Testis (tissue), 3 donors: ENCODE data around the gene MYO18B. TPM values are rescaled to one million over a fixed set of nuclear protein-coding genes. Genes with fewer than 3 reads are reported as not detected.

ENCODE experiments used
- DNase-seq: peaks from one replicate; pipeline ENCODE4 v3.0.0-alpha.2; 2019
- H3K27ac ChIP-seq, 2 donors: fragments of 200-600 bp; sonication (generic); one replicate each; pipeline ENCODE4 v1.5.1; 2019
- H3K27me3 ChIP-seq: fragments of 200-600 bp; sonication (generic); one replicate; pipeline ENCODE4 v1.5.1; 2019
- H3K36me3 ChIP-seq: fragments of 200-600 bp; sonication (generic); one replicate; pipeline ENCODE4 v1.5.1; 2017; ENCODE audit warnings: low read depth; ENCODE audit errors: missing control alignments
- H3K4me1 ChIP-seq: fragments of 200-600 bp; sonication (generic); one replicate; pipeline ENCODE4 v1.5.1; 2019
- H3K4me3 ChIP-seq, 2 donors: fragments of 200-600 bp; sonication (generic); one replicate each; pipeline ENCODE4 v1.5.1; 2017 to 2019
- H3K9me3 ChIP-seq: fragments of 200-600 bp; sonication (generic); one replicate; pipeline ENCODE4 v1.5.1; 2017
- CTCF ChIP-seq, 3 experiments: fragments of 450-650 bp in 2 of 3; fragments of 200-600 bp in 1 of 3; sonication (generic) in 1 of 3; IDR thresholded peaks; one replicate each; pipeline ENCODE4 v1.5.1; 2016 to 2019; ENCODE audit warnings: antibody characterized with exemption in 3 of 3, mild to moderate bottlenecking in 2 of 3, moderate library complexity in 1 of 3
- POLR2A ChIP-seq: fragments of 450-650 bp; IDR thresholded peaks from one replicate; pipeline ENCODE4 v1.6.1; 2017; ENCODE audit warnings: antibody characterized with exemption, mild to moderate bottlenecking, moderate library complexity
- WGBS, 2 donors: methylation state at CpG; one replicate each; pipeline ENCODE4 v1.1.5; 2018; 5-methylcytosine and 5-hydroxymethylcytosine counted together
- intact Hi-C: fragments of 100-400 bp; cut with DNase I; formaldehyde crosslinking; loops from one replicate; pipeline ENCODE4 v1.15.1; 2023; ENCODE audit warnings: low total_unique reads
- polyA plus RNA-seq: library from polyadenylated mRNA; stranded (reverse); fragments of 350-450 nt; fragmentation: Illumina TruSeq; extraction: RNeasy Lipid Tissue Mini Kit (QIAGEN cat#74804); gene quantifications from one replicate; pipeline ENCODE4 v1.2.3, GENCODE V29; 2014; ENCODE audit warnings: low read depth, low replicate concordance; ENCODE audit not compliant: insufficient read depth
- total RNA-seq, 2 donors: library from RNA; depleted of rRNA; stranded (reverse); fragments of >200 nt; gene quantifications; one replicate each; pipeline ENCODE4 v1.2.3, GENCODE V29; 2016

Gene MYO18B
- total and polyA plus RNA-seq, 3 donors from 2014 or later = 23.6 to 40.3 (median 28.6) TPM

- 72 to 87% methylated on average over 2 of the region's 2 CpGs for WGBS, 2 donors
- intact Hi-C loops = no loop called here
Measured at GRCh38 chr22:25853078-25853477, 111.1 kb downstream of the MYO18B start.

GRCh38 chr22:25853501-25854284 lies 111.7 kb downstream of the MYO18B start:
- H3K4me3 ChIP-seq = no peak overlapping the region
- DNase-seq = no peak

More at GRCh38 chr22:25853078-25853477, 111.1 kb downstream of the MYO18B start:
- DNase-seq = no peak
- no peaks in the 10 kb centered on the region for H3K36me3 ChIP-seq
- H3K4me1 ChIP-seq = no peaks in the 10 kb centered on the region
- H3K27me3 ChIP-seq = no peaks in the 10 kb centered on the region
- TF ChIP-seq CTCF (IDR thresholded peaks at IDR 0.05) (no peak), POLR2A (no peak)
- no peak overlapping the region for H3K27ac ChIP-seq
- H3K4me3 ChIP-seq = no peak overlapping the region
- H3K9me3 ChIP-seq = no peaks in the 10 kb centered on the region

GRCh38 chr22:25869771-25870170 lies 127.8 kb downstream of the MYO18B start:
- H3K27me3 ChIP-seq = no peaks in the 10 kb centered on the region
- 77 to 78% methylated on average over 6 of the region's 6 CpGs for WGBS, 2 donors
- no peaks in the 10 kb centered on the region for H3K4me1 ChIP-seq
- intact Hi-C loops = no loop called here
- no peaks in the 10 kb centered on the region for H3K9me3 ChIP-seq
- H3K4me3 ChIP-seq = no peak overlapping the region
- no peaks in the 10 kb centered on the region for H3K36me3 ChIP-seq
- H3K27ac ChIP-seq = no peak overlapping the region
- no peak for DNase-seq
- no peak for TF ChIP-seq POLR2A
- TF ChIP-seq CTCF (IDR thresholded peaks at IDR 0.05) = no peak

More at GRCh38 chr22:25853501-25854284, 111.7 kb downstream of the MYO18B start:
- intact Hi-C loops = no loop called here
- H3K27me3 ChIP-seq = no peaks in the 10 kb centered on the region
- TF ChIP-seq CTCF (IDR thresholded peaks at IDR 0.05) = peak in 1 of 3 experiments; percentile 17
- no peak for TF ChIP-seq POLR2A
- 52 to 60% methylated on average over 5 of the region's 5 CpGs for WGBS, 2 donors
- H3K27ac ChIP-seq = no peak overlapping the region
- H3K36me3 ChIP-seq = no peaks in the 10 kb centered on the region
- no peaks in the 10 kb centered on the region for H3K9me3 ChIP-seq
- H3K4me1 ChIP-seq = no peaks in the 10 kb centered on the region

- DNase-seq = no peak
- H3K9me3 ChIP-seq = no peaks in the 10 kb centered on the region
- H3K4me3 ChIP-seq = no peak overlapping the region
- no peaks in the 10 kb centered on the region for H3K27me3 ChIP-seq
- no peak overlapping the region for H3K27ac ChIP-seq
- no peak for TF ChIP-seq CTCF (IDR thresholded peaks at IDR 0.05)
- no peak for TF ChIP-seq POLR2A
- 88 to 92% methylated on average over 7 to 11 of the region's 11 CpGs for WGBS, 2 donors
- H3K4me1 ChIP-seq = no peaks in the 10 kb centered on the region
- H3K36me3 ChIP-seq = no peaks in the 10 kb centered on the region
- intact Hi-C loops = no loop called here
Measured at GRCh38 chr22:25874327-25874726, 132.3 kb downstream of the MYO18B start.

GRCh38 chr22:25875461-25875860 lies 133.5 kb downstream of the MYO18B start:
- Histone ChIP-seq H3K36me3 (no peaks in the 10 kb centered on the region), H3K27ac (no peak overlapping the region), H3K4me1 (no peaks in the 10 kb centered on the region), H3K9me3 (no peaks in the 10 kb centered on the region), H3K4me3 (no peak overlapping the region), H3K27me3 (no peaks in the 10 kb centered on the region)
- DNase-seq = no peak
- WGBS, 2 donors = 79 to 87% methylated on average over 2 of the region's 2 CpGs
- intact Hi-C loops = no loop called here
- TF ChIP-seq POLR2A (no peak), CTCF (IDR thresholded peaks at IDR 0.05) (no peak)
